Heart left ventricle (tissue), 16 donors: ENCODE data around the gene DEFB124. TPM values are rescaled to one million over a fixed set of nuclear protein-coding genes. Genes with fewer than 3 reads are reported as not detected.
A peak's percentile ranks its signal among the peaks of the same experiment; 100 is the strongest.

ENCODE experiments used
- ATAC-seq, 4 donors: fragments of 200-7000 bp; cut with Tn5 transposase; one replicate each; pipeline ENCODE4 v1.9.1; 2020 to 2022; ENCODE audit warnings: moderate library complexity in 4 of 4, mild to moderate bottlenecking in 3 of 4, moderate number of reproducible peaks in 1 of 4
- DNase-seq, 5 donors: peaks; one replicate each; pipeline ENCODE4 v3.0.0-alpha.2; 2020
- H3K27ac ChIP-seq, 12 donors: fragments of 200-600 bp; sonication (generic) in 4 of 12; one replicate each; pipeline versions ENCODE4 v1.5.0 to v1.8.0; 2016 to 2022; ENCODE audit warnings: mild to moderate bottlenecking in 2 of 12
- H3K27me3 ChIP-seq, 9 donors: fragments of 200-600 bp; sonication (generic) in 2 of 9; one replicate each; pipeline versions ENCODE4 v1.5.1 to v1.8.0; 2016 to 2022; ENCODE audit warnings: mild to moderate bottlenecking in 3 of 9
- H3K36me3 ChIP-seq, 9 donors: fragments of 200-600 bp; sonication (generic) in 2 of 9; one replicate each; pipeline versions ENCODE4 v1.5.0 to v1.8.0; 2018 to 2022; ENCODE audit warnings: mild to moderate bottlenecking in 2 of 9
- H3K4me1 ChIP-seq, 12 donors: fragments of 200-600 bp; sonication (generic) in 4 of 12; one replicate each; pipeline versions ENCODE4 v1.5.0 to v1.8.0; 2016 to 2022; ENCODE audit warnings: mild to moderate bottlenecking in 3 of 12
- H3K4me3 ChIP-seq, 12 donors: fragments of 200-600 bp; sonication (generic) in 4 of 12; one replicate each; pipeline versions ENCODE4 v1.5.0 to v1.8.0; 2017 to 2022; ENCODE audit warnings: mild to moderate bottlenecking in 9 of 12, moderate library complexity in 4 of 12
- H3K9me3 ChIP-seq, 12 donors: fragments of 200-600 bp; sonication (generic) in 4 of 12; one replicate each; pipeline versions ENCODE4 v1.5.0 to v1.8.0; 2016 to 2022; ENCODE audit warnings: mild to moderate bottlenecking in 1 of 12
- POLR2A ChIP-seq, 2 donors: fragments of 450-650 bp; IDR thresholded peaks; one replicate each; pipeline ENCODE4 v1.6.1; 2017; ENCODE audit warnings: antibody characterized with exemption in 2 of 2, mild to moderate bottlenecking in 2 of 2, moderate library complexity in 2 of 2
- WGBS, 4 donors: extraction: QIAGEN DNeasy Blood & Tissue Kit in 2 of 4; methylation state at CpG; one replicate each; pipeline versions ENCODE4 v1.1.5 to v1.1.7; 2013 to 2018; 5-methylcytosine and 5-hydroxymethylcytosine counted together
- intact Hi-C, 10 donors: fragments of 100-400 bp; cut with DNase I; formaldehyde crosslinking; loops; one replicate each; pipeline versions ENCODE4 v1.11.1 to v1.14.2; 2022
- polyA plus RNA-seq, 2 donors: library from polyadenylated mRNA; stranded (reverse); fragments of 200-250 nt; gene quantifications; one replicate each; pipeline ENCODE4 v1.2.3, GENCODE V29; 2013
- total RNA-seq, 9 donors: library from RNA; depleted of rRNA in 2 of 9; stranded (reverse); fragments of >200 nt in 2 of 9; fragmentation: NEBNext Ultra II Directional in 3 of 9; extraction: Animal tissue kit (Norgen Biotek cat#: 25700) in 3 of 9; gene quantifications; one replicate each; pipeline versions ENCODE4 v1.1.0 to v1.2.4, GENCODE V29; 2016 to 2023
- TF ChIP-seq, protein P1 (sequence below), 12 donors: fragments of 200-600 bp; sonication (generic) in 4 of 12; IDR thresholded peaks; one replicate each; pipeline versions ENCODE4 v1.5.0 to v1.8.0; 2018 to 2022; ENCODE audit warnings: antibody characterized with exemption in 12 of 12, mild to moderate bottlenecking in 5 of 12
- donor health status: ischemic (EF 13 %, LVEDD 7.1; RV severe dilation, severe dysfunction).
- donor health status: healthy with polysubstance abuse.
- donor health status: DM: no; HTN: yes; CAD: no.
- donor health status: DM: no; HTN: no; CAD: no.
- donor health status: ischemic (EF 25% LVEDD 6.9; RV normal size, moderate dysfunction).
- donor health status: ischemic (EF 25% LVEDD 5.7; RV mildly dilated, moderate dysfunction).
- donor health status: healthy.
- donor health status: DM: yes; HTN: yes; CAD: no.
- donor health status: ischemic (EF 35%, LVEDD 5.7; RV mildly dilated, moderate dysfunction).
- donor health status: nonischemic (EF 11% LVEDD 7.7; RV severe dilation, severe dysfunction).
- donor health status: DM: yes; HTN: yes; CAD: no.
- donor health status: PGD.
- donor health status: ischemic (EF 29% LVEDD 5.4; RV normal size, mild dysfunction).
- donor health status: nonischemic (EF 23%, LVEDD 6.1; RV moderate dilation, normal function).

Gene DEFB124
- total and polyA plus RNA-seq, 11 donors: 0.76 TPM; not detected in 10

- H3K27me3 ChIP-seq: no peaks in the 10 kb centered on the region
- DNase-seq (peak in 2 of 5 donors; percentile 21 to 38), ATAC-seq (no peak)
- no peaks in the 10 kb centered on the region for H3K9me3 ChIP-seq
- TF ChIP-seq, protein P1, sequence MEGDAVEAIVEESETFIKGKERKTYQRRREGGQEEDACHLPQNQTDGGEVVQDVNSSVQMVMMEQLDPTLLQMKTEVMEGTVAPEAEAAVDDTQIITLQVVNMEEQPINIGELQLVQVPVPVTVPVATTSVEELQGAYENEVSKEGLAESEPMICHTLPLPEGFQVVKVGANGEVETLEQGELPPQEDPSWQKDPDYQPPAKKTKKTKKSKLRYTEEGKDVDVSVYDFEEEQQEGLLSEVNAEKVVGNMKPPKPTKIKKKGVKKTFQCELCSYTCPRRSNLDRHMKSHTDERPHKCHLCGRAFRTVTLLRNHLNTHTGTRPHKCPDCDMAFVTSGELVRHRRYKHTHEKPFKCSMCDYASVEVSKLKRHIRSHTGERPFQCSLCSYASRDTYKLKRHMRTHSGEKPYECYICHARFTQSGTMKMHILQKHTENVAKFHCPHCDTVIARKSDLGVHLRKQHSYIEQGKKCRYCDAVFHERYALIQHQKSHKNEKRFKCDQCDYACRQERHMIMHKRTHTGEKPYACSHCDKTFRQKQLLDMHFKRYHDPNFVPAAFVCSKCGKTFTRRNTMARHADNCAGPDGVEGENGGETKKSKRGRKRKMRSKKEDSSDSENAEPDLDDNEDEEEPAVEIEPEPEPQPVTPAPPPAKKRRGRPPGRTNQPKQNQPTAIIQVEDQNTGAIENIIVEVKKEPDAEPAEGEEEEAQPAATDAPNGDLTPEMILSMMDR (IDR thresholded peaks at IDR 0.05): peak in 3 of 12 donors; percentile 13 to 23 (median 18)
- TF ChIP-seq POLR2A (IDR thresholded peaks at IDR 0.05): no peak
- intact Hi-C loops: no loop called here
- H3K27ac ChIP-seq: peak overlapping the region in 1 of 12 donors; percentile 46
- H3K4me3 ChIP-seq: peak overlapping the region in 2 of 12 donors; percentile 6 to 8
- 68 to 75% (median 73%) methylated on average over 4 of the region's 4 CpGs for WGBS, 4 donors
- H3K36me3 ChIP-seq: peaks cover 0 to 32% (median 0%) of the 10 kb centered on the region in 9 donors
- peaks cover 8 to 79% (median 38%) of the 10 kb centered on the region in 12 donors for H3K4me1 ChIP-seq
Observed at GRCh38 chr20:31517373-31517772, 42.4 kb upstream of the DEFB124 start.

DNA sequence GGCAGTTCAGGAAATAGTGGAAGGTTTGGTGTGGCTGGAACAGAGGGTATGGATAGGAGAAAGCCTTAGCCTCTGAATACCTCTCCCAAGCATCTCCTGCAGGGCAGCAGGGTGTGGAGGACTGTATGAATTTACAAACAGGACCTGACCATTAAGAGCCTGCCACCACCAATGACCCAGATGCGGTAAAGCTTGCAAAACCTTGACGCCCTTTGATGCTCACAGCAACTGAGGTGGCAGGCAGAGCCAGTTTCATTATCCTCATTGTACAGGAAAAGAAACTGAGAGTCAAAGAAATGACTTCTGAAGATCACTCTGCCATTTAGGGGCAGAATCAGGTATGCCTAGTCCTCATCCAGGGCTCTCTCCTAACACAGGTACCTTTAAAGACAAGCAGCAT, 41.7 kb upstream of the DEFB124 start:
- TF ChIP-seq POLR2A (IDR thresholded peaks at IDR 0.05): no peak
- TF ChIP-seq, protein P1 (IDR thresholded peaks at IDR 0.05): no peak
- Histone ChIP-seq H3K4me1 (peaks cover 8 to 72% (median 34%) of the 10 kb centered on the region in 12 donors), H3K9me3 (no peaks in the 10 kb centered on the region), H3K27me3 (no peaks in the 10 kb centered on the region), H3K27ac (peak overlapping the region in 1 of 12 donors; percentile 91), H3K36me3 (peaks cover 0 to 32% (median 0%) of the 10 kb centered on the region in 9 donors), H3K4me3 (peak overlapping the region in 2 of 12 donors; percentile 92 to 97)
- 83 to 96% (median 90%) methylated on average over 2 of the region's 2 CpGs for WGBS, 4 donors
- intact Hi-C loops: no loop called here
- DNase-seq (no peak), ATAC-seq (no peak)

GRCh38 chr20:31516166-31516565, 41.2 kb upstream of the DEFB124 start:
- DNase-seq (no peak), ATAC-seq (no peak)
- Histone ChIP-seq H3K27ac (peak overlapping the region in 1 of 12 donors; percentile 91), H3K9me3 (no peaks in the 10 kb centered on the region), H3K4me1 (peaks cover 8 to 67% (median 31%) of the 10 kb centered on the region in 12 donors), H3K4me3 (peak overlapping the region in 9 of 12 donors; percentile 59 to 99 (median 92)), H3K36me3 (peaks cover 0 to 31% (median 0%) of the 10 kb centered on the region in 9 donors), H3K27me3 (no peaks in the 10 kb centered on the region)
- WGBS, 4 donors: 83 to 91% (median 86%) methylated on average over 4 of the region's 4 CpGs
- intact Hi-C loops: no loop called here
- TF ChIP-seq, protein P1 (IDR thresholded peaks at IDR 0.05): no peak
- no peak for TF ChIP-seq POLR2A (IDR thresholded peaks at IDR 0.05)

DNA sequence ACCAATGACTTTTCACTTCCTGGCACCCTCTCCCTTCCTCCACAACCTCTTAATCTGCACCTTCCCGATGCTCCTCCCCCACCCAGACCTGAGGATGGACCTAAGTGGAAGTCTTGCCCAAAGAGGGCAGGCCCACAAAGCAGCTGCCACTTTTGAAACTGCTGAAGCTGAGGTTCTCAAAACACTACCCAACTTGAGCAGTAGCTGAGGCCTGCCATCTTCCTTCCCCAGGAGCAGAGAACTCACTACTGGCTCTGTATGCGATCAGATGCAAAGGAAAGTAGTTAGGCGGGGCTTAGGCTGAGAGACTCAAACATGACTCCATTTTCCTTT, 40.8 kb upstream of the DEFB124 start:
- peaks cover 8 to 63% (median 29%) of the 10 kb centered on the region in 12 donors for H3K4me1 ChIP-seq
- WGBS, 4 donors: 84 to 91% (median 89%) methylated on average over 3 of the region's 3 CpGs
- no peaks in the 10 kb centered on the region for H3K9me3 ChIP-seq
- no peak for DNase-seq
- no peaks in the 10 kb centered on the region for H3K27me3 ChIP-seq
- peak overlapping the region in 2 of 12 donors; percentile 78 to 91 for H3K27ac ChIP-seq
- TF ChIP-seq, protein P1 (IDR thresholded peaks at IDR 0.05): no peak
- no peak for TF ChIP-seq POLR2A (IDR thresholded peaks at IDR 0.05)
- H3K36me3 ChIP-seq: peaks cover 0 to 27% (median 0%) of the 10 kb centered on the region in 9 donors
- no peak for ATAC-seq
- peak overlapping the region in 10 of 12 donors; percentile 59 to 99 (median 90) for H3K4me3 ChIP-seq
- intact Hi-C loops: no loop called here
